GM11168 (cell line): ENCODE results near the gene LNPEP.

ENCODE experiments used
- in situ Hi-C: fragments of 300-500 bp; cut with MboI; formaldehyde crosslinking; loops from one replicate; pipeline ENCODE4 v1.12.0; 2022; ENCODE audit warnings: low sequenced_read_pairs; ENCODE audit not compliant: unreplicated experiment

LNPEP gene

GRCh38 chr5:96994493-96994892 is 58.6 kb downstream of the LNPEP start:
- in situ Hi-C loops, result no loop called here

GRCh38 chr5:96995419-96995818 is 59.5 kb downstream of the LNPEP start:
- in situ Hi-C loops, result no loop called here

- in situ Hi-C loops, result no loop called here
Measured at GRCh38 chr5:96997265-96997859, 61.5 kb downstream of the LNPEP start.

- in situ Hi-C loops, result no loop called here
Measured at GRCh38 chr5:96999856-97000255, 64.0 kb downstream of the LNPEP start.

- in situ Hi-C loops, result no loop called here
Measured at GRCh38 chr5:97000391-97000790, 64.5 kb downstream of the LNPEP start.

GRCh38 chr5:97002983-97003382 is 67.1 kb downstream of the LNPEP start:
- in situ Hi-C loops, result no loop called here

GRCh38 chr5:97004423-97005060 is 68.7 kb downstream of the LNPEP start:
- in situ Hi-C loops, result no loop called here

- in situ Hi-C loops, result no loop called here
Measured at GRCh38 chr5:97006454-97007060, 70.7 kb downstream of the LNPEP start.

- in situ Hi-C loops, result no loop called here
Measured at GRCh38 chr5:97009212-97009898, 73.5 kb downstream of the LNPEP start.

- in situ Hi-C loops, result no loop called here
Measured at GRCh38 chr5:97009921-97010320, 74.0 kb downstream of the LNPEP start.

GRCh38 chr5:97010606-97011005 is 74.7 kb downstream of the LNPEP start:
- in situ Hi-C loops, result no loop called here

GRCh38 chr5:97011567-97011966 is 75.7 kb downstream of the LNPEP start:
- in situ Hi-C loops, result no loop called here

- in situ Hi-C loops, result no loop called here
Measured at GRCh38 chr5:97019435-97020117, 83.7 kb downstream of the LNPEP start.

- in situ Hi-C loops, result no loop called here
Measured at GRCh38 chr5:97021416-97021815, 85.5 kb downstream of the LNPEP start.

- in situ Hi-C loops, result no loop called here
Measured at GRCh38 chr5:97022898-97023297, 87.0 kb downstream of the LNPEP start.

GRCh38 chr5:97026721-97027120 is 90.8 kb downstream of the LNPEP start:
- in situ Hi-C loops, result no loop called here

GRCh38 chr5:97037819-97038218 is 101.9 kb downstream of the LNPEP start:
- in situ Hi-C loops, result no loop called here

GRCh38 chr5:97041239-97041638 is 105.4 kb downstream of the LNPEP start:
- in situ Hi-C loops, result no loop called here

GRCh38 chr5:97042996-97043395 is 107.1 kb downstream of the LNPEP start:
- in situ Hi-C loops, result no loop called here

GRCh38 chr5:97043511-97043910 is 107.6 kb downstream of the LNPEP start:
- in situ Hi-C loops, result no loop called here

- in situ Hi-C loops, result no loop called here
Measured at GRCh38 chr5:97044052-97044451, 108.2 kb downstream of the LNPEP start.
